Chondrocyte (in vitro differentiated cells): ENCODE measurements around the gene YWHAH. TPM values are rescaled to one million over a fixed set of nuclear protein-coding genes. Genes with fewer than 3 reads are reported as not detected.

Experiments used
- DNase-seq: peaks from one replicate; pipeline ENCODE4 v3.0.0; 2021; ENCODE audit warnings: mixed read lengths, low spot score
- H3K27ac Mint-ChIP-seq: one replicate; pipeline ENCODE4 v1.8.0; 2021; ENCODE audit warnings: mild to moderate bottlenecking, moderate library complexity, mixed read lengths; ENCODE audit not compliant: unreplicated experiment
- H3K27me3 Mint-ChIP-seq: 2 replicates; pipeline ENCODE4 v1.8.0; 2021; ENCODE audit warnings: low read depth, mixed read lengths
- H3K36me3 Mint-ChIP-seq: 2 replicates; pipeline ENCODE4 v1.8.0; 2021; ENCODE audit warnings: low read depth, mixed read lengths
- H3K4me1 Mint-ChIP-seq: 2 replicates; pipeline ENCODE4 v1.8.0; 2021; ENCODE audit warnings: low read depth, mild to moderate bottlenecking, mixed read lengths
- H3K4me3 Mint-ChIP-seq: one replicate; pipeline ENCODE4 v1.8.0; 2021; ENCODE audit warnings: mild to moderate bottlenecking, moderate library complexity, mixed read lengths; ENCODE audit not compliant: unreplicated experiment
- H3K9me3 Mint-ChIP-seq: 2 replicates; pipeline ENCODE4 v1.8.0; 2021; ENCODE audit warnings: low read depth, mixed read lengths
- total RNA-seq: library from RNA; stranded (reverse); gene quantifications from 3 replicates; pipeline ENCODE4 v1.2.1, GENCODE V29; 2021
- TF ChIP-seq, protein P1 (sequence below): fragments of 200-600 bp; sonication (generic); IDR thresholded peaks from 2 replicates; pipeline ENCODE4 v1.5.0; 2021; ENCODE audit warnings: antibody characterized with exemption, mild to moderate bottlenecking, moderate library complexity

YWHAH gene
- total RNA-seq, 1 donor from 2014 or later = 223 TPM

GRCh38 chr22:31926969-31927368 is 17.4 kb upstream of the YWHAH start:
- Mint-ChIP-seq H3K4me3 (no peak overlapping the region), H3K36me3 (no peaks in the 10 kb centered on the region), H3K4me1 (no peaks in the 10 kb centered on the region), H3K27ac (no peak overlapping the region), H3K27me3 (peaks cover 5% of the 10 kb centered on the region), H3K9me3 (peaks cover 2% of the 10 kb centered on the region)
- no peak for DNase-seq
- TF ChIP-seq, protein P1, sequence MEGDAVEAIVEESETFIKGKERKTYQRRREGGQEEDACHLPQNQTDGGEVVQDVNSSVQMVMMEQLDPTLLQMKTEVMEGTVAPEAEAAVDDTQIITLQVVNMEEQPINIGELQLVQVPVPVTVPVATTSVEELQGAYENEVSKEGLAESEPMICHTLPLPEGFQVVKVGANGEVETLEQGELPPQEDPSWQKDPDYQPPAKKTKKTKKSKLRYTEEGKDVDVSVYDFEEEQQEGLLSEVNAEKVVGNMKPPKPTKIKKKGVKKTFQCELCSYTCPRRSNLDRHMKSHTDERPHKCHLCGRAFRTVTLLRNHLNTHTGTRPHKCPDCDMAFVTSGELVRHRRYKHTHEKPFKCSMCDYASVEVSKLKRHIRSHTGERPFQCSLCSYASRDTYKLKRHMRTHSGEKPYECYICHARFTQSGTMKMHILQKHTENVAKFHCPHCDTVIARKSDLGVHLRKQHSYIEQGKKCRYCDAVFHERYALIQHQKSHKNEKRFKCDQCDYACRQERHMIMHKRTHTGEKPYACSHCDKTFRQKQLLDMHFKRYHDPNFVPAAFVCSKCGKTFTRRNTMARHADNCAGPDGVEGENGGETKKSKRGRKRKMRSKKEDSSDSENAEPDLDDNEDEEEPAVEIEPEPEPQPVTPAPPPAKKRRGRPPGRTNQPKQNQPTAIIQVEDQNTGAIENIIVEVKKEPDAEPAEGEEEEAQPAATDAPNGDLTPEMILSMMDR = no peak

DNA sequence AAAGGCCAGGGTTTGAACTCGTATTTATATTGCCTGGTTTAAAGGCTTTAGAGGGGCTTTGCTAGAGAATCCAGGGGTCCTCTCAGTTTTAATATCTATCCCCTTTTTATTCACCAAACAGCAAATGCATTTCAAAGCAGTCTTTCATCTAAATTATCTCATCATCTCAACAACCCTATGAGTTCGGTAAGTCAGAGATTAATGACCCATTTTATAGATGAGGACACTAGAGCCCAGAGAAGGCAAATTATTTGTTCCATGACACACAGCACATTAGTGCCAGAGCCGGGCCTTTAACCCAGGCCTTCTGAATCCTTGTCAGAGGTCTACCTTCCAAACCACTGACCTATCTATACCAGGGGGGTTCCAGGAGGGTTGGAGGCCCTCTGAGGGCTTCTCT is 16.8 kb upstream of the YWHAH start:
- Mint-ChIP-seq H3K4me1 (no peaks in the 10 kb centered on the region), H3K27ac (no peak overlapping the region), H3K27me3 (peaks cover 5% of the 10 kb centered on the region), H3K9me3 (peaks cover 2% of the 10 kb centered on the region), H3K4me3 (no peak overlapping the region), H3K36me3 (no peaks in the 10 kb centered on the region)
- TF ChIP-seq, protein P1 = no peak
- DNase-seq = no peak

DNA sequence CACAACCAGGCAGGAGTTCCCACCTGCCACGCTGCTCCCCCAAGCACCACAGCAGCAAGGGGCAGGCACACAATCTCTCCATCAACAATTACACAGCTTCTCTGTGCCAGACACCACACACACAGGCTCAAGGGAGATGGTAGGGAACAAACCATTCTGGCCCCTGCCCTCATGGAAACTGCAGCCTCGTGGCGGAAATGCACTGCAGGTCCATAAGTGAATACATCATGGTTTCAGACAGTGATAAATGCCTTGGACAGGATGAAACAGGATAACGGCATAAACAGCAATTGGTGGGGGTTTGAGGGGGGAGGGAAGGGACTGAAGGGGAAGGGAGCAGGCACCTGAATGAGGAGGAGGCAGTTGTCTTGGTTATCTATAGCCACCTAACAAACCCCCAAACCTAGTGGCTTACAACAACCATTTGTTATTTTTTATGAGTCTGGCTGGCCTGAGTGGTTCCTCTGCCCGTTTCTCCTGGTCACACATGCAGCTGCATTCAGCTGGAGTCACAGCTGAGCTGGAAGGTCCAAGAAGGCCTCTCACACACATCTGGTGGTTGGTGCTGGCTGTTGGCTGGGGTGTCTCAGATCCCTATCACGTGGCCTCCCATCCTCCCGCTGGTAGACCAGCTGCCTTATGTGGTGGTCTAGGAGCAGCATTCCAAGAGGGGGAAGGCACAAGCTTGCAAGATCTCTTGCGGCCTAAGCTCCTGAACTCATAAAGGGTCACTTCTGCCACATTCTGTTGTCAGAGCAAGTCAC is 15.0 kb upstream of the YWHAH start:
- H3K4me1 Mint-ChIP-seq = no peaks in the 10 kb centered on the region
- H3K27ac Mint-ChIP-seq = no peak overlapping the region
- no peak for DNase-seq
- TF ChIP-seq, protein P1 = no peak
- no peak overlapping the region for H3K4me3 Mint-ChIP-seq
- H3K36me3 Mint-ChIP-seq = no peaks in the 10 kb centered on the region
- peaks cover 2% of the 10 kb centered on the region for H3K9me3 Mint-ChIP-seq
- H3K27me3 Mint-ChIP-seq = peaks cover 5% of the 10 kb centered on the region

DNA sequence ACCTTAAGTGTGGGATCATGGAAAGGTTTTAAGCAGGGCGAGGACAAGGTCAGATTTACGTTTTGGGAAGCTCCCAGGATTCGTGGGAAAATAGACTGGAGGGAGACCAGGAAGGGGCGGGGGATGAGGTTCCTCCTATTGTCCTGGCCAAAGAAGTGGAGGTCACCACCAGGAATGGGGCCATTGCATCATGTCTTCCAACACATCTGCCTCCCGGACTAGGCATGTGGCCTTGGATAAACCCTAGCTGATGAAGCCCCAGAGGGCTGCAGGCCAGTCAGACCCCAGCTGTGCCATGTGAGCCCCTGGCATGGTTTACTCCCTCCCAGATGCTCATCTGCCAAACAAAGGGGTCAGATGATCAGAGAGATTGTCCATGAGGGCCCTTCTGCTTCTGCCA is 11.5 kb upstream of the YWHAH start:
- Mint-ChIP-seq H3K27ac (no peak overlapping the region), H3K36me3 (no peaks in the 10 kb centered on the region), H3K4me1 (no peaks in the 10 kb centered on the region), H3K27me3 (peaks cover 4% of the 10 kb centered on the region), H3K4me3 (no peak overlapping the region), H3K9me3 (no peaks in the 10 kb centered on the region)
- no peak for DNase-seq
- TF ChIP-seq, protein P1 = no peak

DNA sequence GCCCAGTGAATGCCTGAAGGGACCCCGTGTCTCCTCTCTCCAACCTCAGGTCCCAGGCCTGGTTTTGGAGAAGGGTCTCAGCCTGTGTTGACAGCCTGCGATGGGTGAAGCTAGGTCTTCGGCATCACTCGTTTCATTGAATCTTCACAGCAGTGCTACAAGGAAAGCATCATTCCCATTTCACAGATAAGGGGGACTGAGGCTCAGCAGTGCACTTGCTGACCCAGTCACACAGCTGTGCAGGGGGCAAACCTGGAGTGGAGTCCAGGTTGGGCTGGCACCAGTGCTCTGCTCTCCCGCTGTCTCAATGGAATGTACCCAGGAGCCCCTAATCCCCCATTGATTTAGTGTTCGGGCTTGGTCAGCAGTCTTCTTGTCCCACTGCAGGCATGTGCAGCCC is 10.9 kb upstream of the YWHAH start:
- Mint-ChIP-seq H3K9me3 (no peaks in the 10 kb centered on the region), H3K4me3 (no peak overlapping the region), H3K27ac (no peak overlapping the region), H3K4me1 (no peaks in the 10 kb centered on the region), H3K36me3 (no peaks in the 10 kb centered on the region), H3K27me3 (peaks cover 1% of the 10 kb centered on the region)
- peak; percentile 56 for DNase-seq
- TF ChIP-seq, protein P1 = no peak
